ENCODE measurements around the gene RBBP9.
"Not testable (repeated sequence)": the region's sequence is repeated elsewhere in the genome, so short reads cannot be mapped to it uniquely, and the experiment has no call there.

Gene RBBP9

DNA sequence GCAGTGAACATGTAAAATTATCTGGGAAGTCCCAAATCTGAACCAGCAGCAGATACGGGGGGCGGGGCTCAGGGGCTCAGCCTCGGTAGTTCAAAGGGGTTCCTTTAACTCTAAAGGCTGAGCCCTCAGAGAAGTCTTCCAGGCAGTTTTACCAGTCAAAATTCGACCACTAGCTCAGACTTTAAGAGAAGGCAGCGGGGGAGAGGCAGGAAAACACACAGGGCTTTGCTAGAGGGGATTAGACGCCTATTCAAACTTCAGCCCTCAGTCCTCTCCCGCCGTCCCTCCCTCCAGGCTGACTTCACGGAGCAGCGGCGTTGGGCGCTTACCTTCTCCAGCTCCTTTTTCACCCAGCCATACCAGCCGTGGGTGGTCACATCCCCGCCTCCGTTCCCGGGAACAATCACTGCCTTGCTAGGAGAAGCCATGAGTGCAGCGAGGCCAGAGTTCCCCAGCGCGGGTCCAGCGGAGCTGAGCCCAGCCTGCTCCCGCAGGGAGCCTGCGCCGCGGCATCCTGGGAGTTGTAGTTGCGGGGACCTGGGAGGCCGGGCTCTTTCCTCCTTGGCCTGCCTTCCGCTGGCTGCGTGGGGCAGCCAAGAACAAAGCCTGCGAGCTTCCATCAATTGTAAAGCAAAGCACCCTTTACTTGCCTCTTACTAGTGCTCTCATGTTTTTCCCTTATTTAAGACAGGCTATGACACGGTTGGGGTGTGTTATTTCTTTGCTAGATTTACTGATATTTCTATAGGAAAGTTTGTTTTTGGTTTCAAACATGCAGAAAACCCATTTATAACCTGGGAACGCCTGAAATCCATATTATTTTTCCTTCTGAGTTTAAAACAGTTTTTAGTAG lies at the start of gene RBBP9:
TSS of gene RBBP9 (minus strand) at position 486 of the 853 bp plus-strand sequence. CDS start at position 428, 58 bp downstream.
- Histone ChIP-seq H3K4me3 (ENCODE audit: low read length) (peak within 1 kb of the TSS; percentile 95), H3K9ac (ENCODE audit: low read length) (peak within 1 kb of the TSS; percentile 35), H3K27me3 (ENCODE audit: control insufficient read depth, insufficient read depth, low read length) (no peaks in the 10 kb centered on the region), H3K36me3 (ENCODE audit: control insufficient read depth, insufficient read depth, low read length) (no peaks in the 10 kb centered on the region), H3K27ac (ENCODE audit: low read depth, low read length) (peak within 1 kb of the TSS; percentile 67), H3K4me1 (ENCODE audit: control insufficient read depth, insufficient read depth, low read length) (peaks cover 6% of the 10 kb centered on the region)

DNA sequence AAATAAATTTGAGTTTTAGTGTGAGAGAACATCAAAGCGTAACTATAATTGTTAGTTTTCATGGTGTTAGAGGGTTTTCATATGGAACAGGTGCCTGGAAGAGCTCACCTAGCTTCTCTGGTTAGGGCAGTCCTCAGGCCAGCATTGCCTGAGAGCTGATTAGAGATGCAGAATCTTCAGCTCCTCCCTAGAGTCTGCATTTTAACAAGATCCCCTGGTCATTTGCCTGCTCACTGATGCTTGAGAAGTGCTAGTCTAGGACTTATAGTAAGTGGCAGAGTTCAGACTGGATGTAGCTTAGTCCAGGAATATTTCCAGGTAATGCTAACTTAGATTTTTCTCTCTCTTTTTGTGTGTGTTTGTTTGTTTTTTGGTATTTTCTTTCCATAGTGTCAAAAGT lies 48.5 kb upstream of the RBBP9 start:
- Histone ChIP-seq H3K4me3 (ENCODE audit: low read length) (no peak overlapping the region), H3K27ac (ENCODE audit: low read depth, low read length) (no peak overlapping the region), H3K4me1 (ENCODE audit: control insufficient read depth, insufficient read depth, low read length) (no peaks in the 10 kb centered on the region), H3K27me3 (ENCODE audit: control insufficient read depth, insufficient read depth, low read length) (no peaks in the 10 kb centered on the region), H3K36me3 (ENCODE audit: control insufficient read depth, insufficient read depth, low read length) (peaks cover 10% of the 10 kb centered on the region), H3K9ac (ENCODE audit: low read length) (no peak overlapping the region)

DNA sequence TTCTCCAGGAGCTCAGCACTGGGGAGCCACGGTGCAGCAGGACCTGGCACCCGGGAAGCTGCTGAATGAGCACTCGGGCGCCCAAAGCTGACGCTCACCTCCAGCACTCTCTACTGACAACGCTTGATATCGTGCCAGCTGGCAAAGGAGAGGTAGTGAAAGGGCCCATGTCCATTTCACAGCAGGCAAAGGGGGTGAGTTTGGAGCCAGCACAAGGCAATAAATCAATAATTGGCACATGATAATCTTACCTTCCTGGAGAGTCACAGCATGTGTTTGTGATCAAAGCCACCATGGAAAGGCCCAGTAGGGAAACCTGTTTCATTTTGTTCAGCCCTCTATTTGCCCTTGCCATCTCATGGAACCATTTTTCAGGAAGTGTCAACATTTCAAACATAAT lies 46.9 kb upstream of the RBBP9 start:
- Histone ChIP-seq H3K27ac (ENCODE audit: low read depth, low read length) (no peak overlapping the region), H3K27me3 (ENCODE audit: control insufficient read depth, insufficient read depth, low read length) (no peaks in the 10 kb centered on the region), H3K4me1 (ENCODE audit: control insufficient read depth, insufficient read depth, low read length) (no peaks in the 10 kb centered on the region), H3K9ac (ENCODE audit: low read length) (no peak overlapping the region), H3K4me3 (ENCODE audit: low read length) (no peak overlapping the region), H3K36me3 (ENCODE audit: control insufficient read depth, insufficient read depth, low read length) (peaks cover 13% of the 10 kb centered on the region)

DNA sequence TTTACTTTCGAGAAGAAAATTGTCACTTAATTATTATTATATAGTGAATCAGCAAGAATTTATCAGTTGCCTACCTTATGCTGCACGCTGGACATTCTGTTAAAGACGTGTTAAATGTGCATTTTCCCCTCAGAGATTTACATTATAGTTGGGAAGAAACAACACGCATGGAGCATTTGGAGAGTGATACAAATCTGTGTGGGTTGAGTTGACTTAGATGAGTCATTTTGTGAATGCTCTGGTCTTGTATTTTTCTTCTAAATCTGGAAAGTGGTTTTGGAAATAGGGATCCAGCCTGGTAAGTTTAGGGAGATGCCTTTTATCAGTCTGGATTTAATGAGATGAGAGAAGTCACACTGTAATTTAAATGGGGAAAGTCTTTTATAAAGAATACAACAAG lies 46.2 kb upstream of the RBBP9 start:
- H3K27ac ChIP-seq (ENCODE audit: low read depth, low read length), result no peak overlapping the region
- peaks cover 13% of the 10 kb centered on the region for H3K36me3 ChIP-seq (ENCODE audit: control insufficient read depth, insufficient read depth, low read length)
- H3K4me3 ChIP-seq (ENCODE audit: low read length), result no peak overlapping the region
- H3K27me3 ChIP-seq (ENCODE audit: control insufficient read depth, insufficient read depth, low read length), result no peaks in the 10 kb centered on the region
- no peak overlapping the region for H3K9ac ChIP-seq (ENCODE audit: low read length)
- H3K4me1 ChIP-seq (ENCODE audit: control insufficient read depth, insufficient read depth, low read length), result no peaks in the 10 kb centered on the region

DNA sequence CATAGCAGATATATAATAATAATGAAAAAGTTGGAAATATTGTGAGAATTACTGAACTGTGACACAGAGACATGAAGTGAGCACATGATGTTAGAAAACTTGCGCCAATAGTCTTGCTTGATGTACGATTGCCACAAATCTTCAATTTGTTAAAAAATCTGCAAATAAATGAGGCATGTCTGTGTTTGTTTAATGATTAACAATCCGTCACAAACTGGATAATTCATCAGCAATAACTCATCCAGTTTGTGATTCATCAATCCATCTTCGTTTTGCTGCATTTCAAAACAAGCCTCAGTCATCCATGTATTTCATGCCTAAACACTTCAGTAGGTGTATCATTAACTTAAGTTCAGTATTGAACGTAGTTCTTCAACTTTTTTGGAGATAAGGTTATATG lies 44.7 kb upstream of the RBBP9 start:
- Histone ChIP-seq H3K9ac (ENCODE audit: low read length) (no peak overlapping the region), H3K4me3 (ENCODE audit: low read length) (no peak overlapping the region), H3K36me3 (ENCODE audit: control insufficient read depth, insufficient read depth, low read length) (peaks cover 13% of the 10 kb centered on the region), H3K27me3 (ENCODE audit: control insufficient read depth, insufficient read depth, low read length) (no peaks in the 10 kb centered on the region), H3K4me1 (ENCODE audit: control insufficient read depth, insufficient read depth, low read length) (no peaks in the 10 kb centered on the region), H3K27ac (ENCODE audit: low read depth, low read length) (no peak overlapping the region)

DNA sequence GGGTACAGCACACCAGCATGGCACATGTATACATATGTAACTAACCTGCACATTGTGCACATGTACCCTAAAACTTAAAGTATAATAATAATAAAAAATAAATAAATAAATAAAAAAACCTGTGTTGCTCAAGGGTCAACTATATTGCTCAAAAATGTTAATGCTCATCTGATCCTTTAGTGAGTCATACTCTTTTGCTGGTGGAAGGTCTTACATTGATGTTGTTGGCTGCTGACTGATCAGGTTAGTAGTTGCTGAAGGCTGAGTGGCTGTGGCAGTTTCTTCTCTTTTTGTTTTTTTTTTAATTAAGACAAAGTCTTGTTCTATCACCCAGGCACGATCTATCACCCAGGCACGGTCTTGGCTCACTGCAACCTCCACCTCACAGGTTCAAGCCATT lies 40.6 kb upstream of the RBBP9 start:
- Histone ChIP-seq H3K27ac (ENCODE audit: low read depth, low read length) (no peak overlapping the region), H3K4me3 (ENCODE audit: low read length) (no peak overlapping the region), H3K4me1 (ENCODE audit: control insufficient read depth, insufficient read depth, low read length) (no peaks in the 10 kb centered on the region), H3K36me3 (ENCODE audit: control insufficient read depth, insufficient read depth, low read length) (peaks cover 20% of the 10 kb centered on the region), H3K9ac (ENCODE audit: low read length) (no peak overlapping the region), H3K27me3 (ENCODE audit: control insufficient read depth, insufficient read depth, low read length) (no peaks in the 10 kb centered on the region)

DNA sequence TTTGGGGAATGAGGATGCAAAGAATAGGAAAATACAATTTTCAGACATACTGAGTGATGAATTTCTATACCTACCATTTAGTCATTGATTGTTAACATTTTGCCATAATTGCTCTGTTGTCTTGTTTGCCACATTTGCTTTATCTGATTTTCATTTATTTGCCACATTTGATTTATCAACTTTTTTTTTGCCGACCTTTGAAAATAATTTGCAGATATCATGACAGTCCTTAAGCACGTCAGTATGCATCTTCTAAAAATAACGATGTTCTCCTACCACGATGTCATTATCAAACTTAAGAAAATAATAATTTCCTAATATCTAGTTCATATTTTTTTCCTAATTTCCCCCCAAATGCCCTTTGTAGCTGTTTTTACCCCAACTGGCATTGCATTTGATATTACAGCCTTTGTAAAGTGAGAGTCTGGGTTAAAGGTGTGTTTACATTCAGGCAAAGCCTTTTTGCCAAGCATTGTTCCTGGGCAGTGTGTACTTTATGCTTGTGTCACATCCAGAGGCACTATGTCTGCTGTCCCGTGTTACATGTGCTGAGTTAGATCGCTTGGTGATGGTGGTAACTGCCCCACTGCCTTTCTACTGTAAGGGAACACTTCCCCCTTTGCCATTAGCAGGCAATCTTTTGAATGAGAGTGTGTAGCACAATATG lies 37.1 kb upstream of the RBBP9 start:
- Histone ChIP-seq H3K27ac (ENCODE audit: low read depth, low read length) (no peak overlapping the region), H3K36me3 (ENCODE audit: control insufficient read depth, insufficient read depth, low read length) (peaks cover 22% of the 10 kb centered on the region)

DNA sequence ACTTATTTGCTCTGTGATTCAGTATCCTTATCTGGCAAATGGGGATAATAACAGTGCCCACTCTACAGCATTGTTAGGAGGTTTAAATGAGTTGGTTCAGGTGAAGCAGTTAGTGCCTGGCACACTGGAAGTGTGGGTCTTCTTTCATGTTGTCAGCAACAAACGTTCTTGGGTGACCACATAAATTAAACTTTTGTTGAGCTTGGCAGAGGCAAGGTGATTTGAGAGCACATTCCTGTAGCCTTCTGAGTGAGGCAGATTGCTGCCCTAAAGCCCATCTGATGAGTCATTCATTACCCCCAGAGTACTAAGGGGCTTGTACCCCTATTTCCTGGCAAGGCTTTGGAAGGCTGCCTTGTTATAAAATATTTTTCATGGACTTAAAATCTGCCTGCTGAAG lies 36.5 kb upstream of the RBBP9 start:
- peaks cover 24% of the 10 kb centered on the region for H3K36me3 ChIP-seq (ENCODE audit: control insufficient read depth, insufficient read depth, low read length)
- no peak overlapping the region for H3K4me3 ChIP-seq (ENCODE audit: low read length)

More for the DNA sequence above, 37.1 kb upstream of the RBBP9 start:
- no peaks in the 10 kb centered on the region for H3K27me3 ChIP-seq (ENCODE audit: control insufficient read depth, insufficient read depth, low read length)
- no peak overlapping the region for H3K9ac ChIP-seq (ENCODE audit: low read length)
- no peaks in the 10 kb centered on the region for H3K4me1 ChIP-seq (ENCODE audit: control insufficient read depth, insufficient read depth, low read length)
- no peak overlapping the region for H3K4me3 ChIP-seq (ENCODE audit: low read length)

DNA sequence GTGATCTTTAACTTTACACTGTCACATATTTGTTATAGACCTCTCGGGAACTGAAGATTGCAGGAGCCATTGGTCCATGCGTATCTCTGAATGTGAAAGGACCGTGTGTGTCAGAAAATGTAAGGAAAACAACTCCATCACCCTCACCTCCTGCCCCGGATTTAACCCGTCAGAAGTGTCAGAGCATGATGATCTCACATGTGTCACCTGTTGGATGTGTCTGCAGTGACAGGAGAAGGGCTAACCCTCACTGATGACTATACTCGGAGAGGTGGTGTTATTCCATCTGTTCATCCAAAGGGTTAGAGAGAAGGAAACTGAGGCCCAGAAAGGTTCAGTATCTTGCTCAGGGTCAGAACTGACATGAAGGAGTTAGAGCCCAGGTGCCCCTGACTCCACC lies 35.6 kb upstream of the RBBP9 start:
- H3K9ac ChIP-seq (ENCODE audit: low read length), result no peak overlapping the region
- H3K36me3 ChIP-seq (ENCODE audit: control insufficient read depth, insufficient read depth, low read length), result peaks cover 24% of the 10 kb centered on the region

More for the DNA sequence above, 36.5 kb upstream of the RBBP9 start:
- Histone ChIP-seq H3K27me3 (ENCODE audit: control insufficient read depth, insufficient read depth, low read length) (no peaks in the 10 kb centered on the region), H3K4me1 (ENCODE audit: control insufficient read depth, insufficient read depth, low read length) (no peaks in the 10 kb centered on the region), H3K9ac (ENCODE audit: low read length) (no peak overlapping the region), H3K27ac (ENCODE audit: low read depth, low read length) (no peak overlapping the region)

DNA sequence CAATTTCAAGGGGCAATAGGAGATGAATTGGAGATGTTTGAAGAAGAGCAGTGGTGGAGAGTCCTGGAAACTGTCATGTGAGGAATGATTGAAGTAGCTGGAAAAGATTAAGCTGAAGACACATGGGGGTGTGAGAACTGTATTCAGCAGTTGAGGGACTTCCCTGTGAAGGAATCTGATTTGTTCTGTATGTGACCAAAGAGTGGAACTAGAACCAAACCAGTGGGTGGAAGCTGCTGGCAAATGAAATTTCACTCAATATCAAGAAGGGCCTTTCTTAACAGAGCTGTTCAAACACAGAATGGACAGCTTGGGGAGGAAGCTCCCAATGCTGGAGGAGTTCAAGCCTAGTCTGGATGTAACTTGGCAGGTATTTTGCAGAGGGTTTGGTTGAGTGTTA lies 32.0 kb upstream of the RBBP9 start:
- no peaks in the 10 kb centered on the region for H3K27me3 ChIP-seq (ENCODE audit: control insufficient read depth, insufficient read depth, low read length)
- peaks cover 22% of the 10 kb centered on the region for H3K36me3 ChIP-seq (ENCODE audit: control insufficient read depth, insufficient read depth, low read length)
- no peaks in the 10 kb centered on the region for H3K4me1 ChIP-seq (ENCODE audit: control insufficient read depth, insufficient read depth, low read length)
- H3K4me3 ChIP-seq (ENCODE audit: low read length), result no peak overlapping the region
- no peak overlapping the region for H3K27ac ChIP-seq (ENCODE audit: low read depth, low read length)
- no peak overlapping the region for H3K9ac ChIP-seq (ENCODE audit: low read length)

More for the DNA sequence above, 35.6 kb upstream of the RBBP9 start:
- H3K27ac ChIP-seq (ENCODE audit: low read depth, low read length), result no peak overlapping the region
- H3K4me3 ChIP-seq (ENCODE audit: low read length), result no peak overlapping the region
- H3K4me1 ChIP-seq (ENCODE audit: control insufficient read depth, insufficient read depth, low read length), result no peaks in the 10 kb centered on the region
- H3K27me3 ChIP-seq (ENCODE audit: control insufficient read depth, insufficient read depth, low read length), result no peaks in the 10 kb centered on the region

DNA sequence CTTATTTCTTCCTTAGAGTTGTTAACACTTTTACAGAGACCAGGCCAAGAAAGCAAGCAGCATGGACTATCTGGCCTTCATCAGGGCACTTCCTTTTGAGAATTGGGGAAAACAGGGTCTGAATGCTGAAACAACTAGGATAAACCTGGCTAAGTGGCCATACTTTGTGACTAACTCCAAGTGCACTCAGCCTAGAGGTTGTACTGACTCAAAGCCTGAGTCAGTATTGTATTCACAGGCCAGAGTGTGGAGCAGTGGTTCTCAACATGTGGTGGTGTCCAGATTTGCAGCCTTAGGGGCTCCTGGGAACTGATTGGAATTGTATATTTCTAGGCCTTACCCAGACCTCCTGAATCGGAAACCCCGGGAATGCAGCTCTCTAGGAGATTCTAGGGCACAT lies 30.8 kb upstream of the RBBP9 start:
- Histone ChIP-seq H3K36me3 (ENCODE audit: control insufficient read depth, insufficient read depth, low read length) (peaks cover 13% of the 10 kb centered on the region), H3K27ac (ENCODE audit: low read depth, low read length) (no peak overlapping the region), H3K27me3 (ENCODE audit: control insufficient read depth, insufficient read depth, low read length) (no peaks in the 10 kb centered on the region), H3K9ac (ENCODE audit: low read length) (no peak overlapping the region), H3K4me1 (ENCODE audit: control insufficient read depth, insufficient read depth, low read length) (no peaks in the 10 kb centered on the region), H3K4me3 (ENCODE audit: low read length) (no peak overlapping the region)

DNA sequence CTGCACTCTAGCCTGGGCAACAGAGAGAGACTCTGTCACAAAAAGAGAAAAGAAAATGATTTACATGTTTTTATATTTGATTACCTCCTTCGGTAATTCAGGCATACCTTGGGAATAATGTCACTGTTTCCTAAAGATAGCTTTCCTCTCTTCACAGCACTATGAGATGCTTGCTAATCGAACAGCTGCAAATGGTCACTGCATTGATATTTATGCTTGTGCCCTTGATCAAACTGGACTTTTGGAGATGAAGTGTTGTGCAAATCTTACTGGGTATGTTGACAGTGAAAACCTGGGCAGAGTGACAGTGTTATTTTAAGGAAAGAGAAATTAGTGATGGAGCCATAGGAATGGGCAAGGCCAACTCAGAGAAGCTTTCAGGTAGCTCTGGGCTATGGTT lies 30.3 kb upstream of the RBBP9 start:
- Histone ChIP-seq H3K36me3 (ENCODE audit: control insufficient read depth, insufficient read depth, low read length) (peaks cover 9% of the 10 kb centered on the region), H3K4me3 (ENCODE audit: low read length) (no peak overlapping the region), H3K9ac (ENCODE audit: low read length) (no peak overlapping the region), H3K27ac (ENCODE audit: low read depth, low read length) (no peak overlapping the region), H3K27me3 (ENCODE audit: control insufficient read depth, insufficient read depth, low read length) (no peaks in the 10 kb centered on the region), H3K4me1 (ENCODE audit: control insufficient read depth, insufficient read depth, low read length) (no peaks in the 10 kb centered on the region)

DNA sequence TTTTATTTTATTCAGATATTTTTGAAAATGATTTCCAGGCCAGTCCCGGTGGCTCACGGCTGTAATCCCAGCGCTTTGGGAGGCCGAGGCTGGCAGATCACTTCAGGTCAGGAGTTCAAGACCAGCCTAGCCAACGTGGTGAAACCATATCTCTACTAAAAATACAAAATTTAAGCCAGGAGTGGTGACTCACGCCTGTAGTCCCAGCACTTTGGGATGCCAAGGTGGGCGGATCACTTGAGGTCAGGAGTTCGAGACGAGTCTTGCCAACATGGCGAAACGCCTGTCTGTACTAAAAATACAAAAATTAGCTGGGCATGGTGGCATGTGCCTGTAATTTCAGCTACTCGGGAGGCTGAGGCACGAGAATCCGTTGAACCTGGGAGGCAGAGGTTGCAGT lies 29.7 kb upstream of the RBBP9 start:
- not testable (repeated sequence) for H3K9ac ChIP-seq (ENCODE audit: low read length); H3K27me3 ChIP-seq (ENCODE audit: control insufficient read depth, insufficient read depth, low read length); H3K4me3 ChIP-seq (ENCODE audit: low read length); H3K27ac ChIP-seq (ENCODE audit: low read depth, low read length); H3K36me3 ChIP-seq (ENCODE audit: control insufficient read depth, insufficient read depth, low read length); H3K4me1 ChIP-seq (ENCODE audit: control insufficient read depth, insufficient read depth, low read length)

Data from rectal smooth muscle tissue (tissue), 1 donor.